GM19455 (cell line): ENCODE measurements around the gene PPARA.

Source experiments
- ATAC-seq: cut with Tn5 transposase; IDR thresholded peaks from one replicate; pipeline ENCODE4 v1.9.1; 2021; ENCODE audit not compliant: unreplicated experiment

Gene PPARA

DNA sequence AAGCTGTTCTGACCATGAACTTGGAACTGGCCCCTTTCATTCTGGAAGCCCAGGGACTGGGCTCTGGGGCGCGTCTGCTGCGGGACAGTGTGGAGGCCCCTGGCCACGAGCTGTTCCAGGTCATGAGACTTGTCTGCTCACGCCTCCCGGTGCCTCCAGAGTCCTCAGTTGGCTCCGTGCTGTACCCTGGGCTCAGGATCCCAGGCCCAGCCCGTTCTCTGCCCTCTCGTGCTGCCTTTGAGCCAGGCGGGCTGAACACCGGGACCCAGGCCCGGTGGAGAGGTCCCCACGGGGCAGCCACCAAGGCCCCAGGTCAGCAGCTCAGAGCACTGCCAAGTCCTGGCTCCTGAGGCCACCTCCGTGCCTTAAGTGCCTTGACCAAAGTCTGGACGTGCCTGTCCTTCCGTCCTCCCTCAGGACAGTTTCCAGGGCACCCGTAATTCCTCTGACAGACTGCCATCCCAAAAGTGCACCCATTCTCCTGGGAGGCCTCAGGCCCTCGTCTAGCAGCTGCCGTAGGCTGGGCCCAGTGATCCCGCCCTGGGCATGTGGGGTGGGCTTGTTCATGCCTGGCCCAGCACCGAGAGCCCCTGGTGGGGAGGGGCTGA is 36.3 kb upstream of the PPARA start:
- no peak for ATAC-seq

DNA sequence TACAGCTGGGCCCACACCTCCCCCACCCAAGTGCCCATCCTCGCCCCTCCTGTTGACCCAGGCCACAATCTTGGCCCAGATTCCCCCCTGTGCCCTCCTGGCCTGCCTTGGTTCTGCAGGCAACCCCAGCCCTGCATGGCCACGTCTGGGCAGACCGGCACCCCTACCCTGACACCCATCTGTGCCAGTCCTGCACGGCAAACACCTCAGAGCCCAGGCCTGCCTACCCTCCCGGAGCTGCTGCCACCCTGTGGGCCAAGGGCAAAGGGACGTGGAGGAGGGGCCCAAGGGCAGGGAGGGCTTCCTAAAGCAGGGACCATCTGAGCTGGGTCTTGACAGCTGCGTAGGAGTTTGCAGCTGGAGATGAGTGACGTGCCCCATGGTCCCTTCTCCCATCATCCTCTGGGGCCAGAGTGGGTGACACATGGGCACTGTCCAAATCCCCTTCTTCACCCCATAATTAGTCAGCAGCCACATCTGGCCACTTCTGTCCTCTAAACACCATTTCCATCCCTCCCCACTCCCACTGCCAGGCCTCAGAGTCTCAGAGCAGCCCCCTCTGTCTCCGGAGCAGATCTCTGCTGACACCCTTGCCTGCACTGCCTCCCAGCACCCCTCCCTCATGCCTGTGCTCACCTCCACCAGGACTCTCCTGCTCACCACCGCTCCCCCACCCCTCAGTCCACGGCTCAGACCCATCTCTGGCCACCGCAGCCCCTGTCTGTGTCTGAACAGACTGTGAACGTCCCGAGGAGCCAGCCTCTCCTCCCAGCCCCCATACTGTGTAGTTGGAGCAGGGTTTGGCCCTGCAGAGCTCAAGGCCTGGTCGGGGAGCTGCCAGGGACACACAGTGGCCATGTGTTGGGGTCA is 35.6 kb upstream of the PPARA start:
- ATAC-seq = no peak

GRCh38 chr22:46115388-46115678 is 35.0 kb upstream of the PPARA start:
- ATAC-seq = no peak

GRCh38 chr22:46115755-46116490 is 34.4 kb upstream of the PPARA start:
- ATAC-seq = no peak

GRCh38 chr22:46116491-46116958 is 33.8 kb upstream of the PPARA start:
- peak; percentile 52 for ATAC-seq

- no peak for ATAC-seq
These were observed 32.8 kb upstream of the PPARA start for GRCh38 chr22:46117206-46118199.

DNA sequence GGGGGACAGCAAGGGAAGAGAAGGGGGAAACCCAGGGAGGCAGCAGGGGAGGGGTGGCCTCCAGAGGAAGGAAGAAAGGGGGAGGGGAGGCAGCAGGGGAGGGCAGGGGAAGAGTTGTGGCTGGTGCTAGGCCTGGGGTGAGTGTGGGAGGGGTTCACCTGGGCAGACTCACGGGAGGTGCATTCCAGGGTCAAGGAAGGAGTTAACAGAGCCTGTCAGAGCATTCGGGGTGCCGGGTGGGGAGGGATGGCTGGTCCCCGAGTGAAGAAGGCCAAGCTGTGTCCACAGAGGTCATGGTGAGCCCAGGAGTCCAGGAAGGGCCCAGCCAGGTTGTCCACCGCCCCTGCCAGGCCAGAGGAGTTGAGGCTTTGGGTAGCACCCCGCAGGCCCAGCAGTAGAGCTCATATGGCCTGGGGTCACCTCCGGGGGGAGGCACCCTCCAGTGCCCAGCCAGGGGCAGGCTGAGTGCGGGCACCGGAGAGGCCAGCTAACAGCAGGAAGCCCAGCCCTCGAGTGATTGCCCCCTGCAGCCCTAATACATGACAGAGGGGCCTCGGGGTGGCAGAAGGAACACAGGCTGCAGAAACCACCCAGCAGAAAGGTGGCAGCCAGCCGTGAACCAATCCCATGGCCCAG is 31.1 kb upstream of the PPARA start:
- ATAC-seq = no peak

GRCh38 chr22:46119729-46120419 is 30.5 kb upstream of the PPARA start:
- ATAC-seq = no peak

DNA sequence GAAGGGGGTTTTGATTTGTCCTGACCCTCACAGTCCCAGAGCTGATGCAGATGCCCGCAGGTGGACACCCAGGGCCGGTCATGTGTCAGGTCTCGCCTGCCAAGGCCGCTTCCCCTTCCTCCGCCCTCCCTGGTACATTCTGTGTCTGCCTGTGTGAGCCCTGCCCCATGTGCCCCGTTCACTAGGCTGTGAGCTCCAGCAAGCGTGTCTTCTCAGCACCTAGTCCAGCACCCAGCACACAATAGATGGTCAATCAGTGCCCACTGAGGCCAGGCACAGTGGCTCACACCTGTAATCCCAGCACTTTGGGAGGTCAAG is 29.9 kb upstream of the PPARA start:
- no peak for ATAC-seq

- ATAC-seq = no peak
These were observed 29.2 kb upstream of the PPARA start for GRCh38 chr22:46121079-46121478.

DNA sequence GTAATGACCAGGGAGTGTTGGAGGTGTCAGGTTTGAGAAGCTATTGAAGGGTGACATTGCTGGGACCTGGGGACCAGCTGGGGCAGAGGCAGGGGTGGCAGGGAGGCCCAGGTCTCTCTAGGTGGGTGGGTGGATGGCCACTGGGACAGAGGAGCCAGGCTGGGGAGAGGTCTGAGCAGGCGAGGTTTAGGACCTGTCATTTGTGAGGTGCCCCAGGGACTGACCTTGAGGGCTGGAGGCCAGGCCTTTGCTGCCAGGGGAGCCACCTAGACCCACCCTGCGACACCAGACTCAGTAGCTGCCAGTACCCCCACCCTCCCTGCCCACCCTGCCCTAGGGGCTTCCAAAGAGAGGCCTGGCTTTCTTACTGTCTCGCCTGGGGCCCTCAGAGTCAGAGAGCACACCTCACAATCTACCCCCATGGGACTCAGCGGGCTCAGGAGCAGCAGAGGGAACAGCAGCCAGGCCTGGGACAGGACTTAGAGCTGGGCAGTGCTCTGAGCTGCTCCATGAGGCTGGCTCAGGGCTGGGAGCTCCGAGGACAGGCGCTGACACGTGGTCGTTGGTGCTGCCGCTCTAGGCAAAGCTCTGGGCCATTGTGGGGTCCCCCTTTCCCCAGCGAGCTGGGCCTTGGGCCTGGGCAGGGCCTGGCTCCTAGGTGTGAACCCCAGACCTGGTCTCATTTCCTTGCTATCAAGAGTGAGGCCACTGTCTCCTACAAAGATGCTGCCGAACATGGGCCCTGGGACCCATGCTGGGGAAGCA is 28.6 kb upstream of the PPARA start:
- no peak for ATAC-seq

GRCh38 chr22:46122511-46122971 is 27.8 kb upstream of the PPARA start:
- ATAC-seq = no peak

GRCh38 chr22:46122980-46123693 is 27.2 kb upstream of the PPARA start:
- ATAC-seq = no peak

- ATAC-seq = no peak
These were observed 26.5 kb upstream of the PPARA start for GRCh38 chr22:46123694-46124382.

DNA sequence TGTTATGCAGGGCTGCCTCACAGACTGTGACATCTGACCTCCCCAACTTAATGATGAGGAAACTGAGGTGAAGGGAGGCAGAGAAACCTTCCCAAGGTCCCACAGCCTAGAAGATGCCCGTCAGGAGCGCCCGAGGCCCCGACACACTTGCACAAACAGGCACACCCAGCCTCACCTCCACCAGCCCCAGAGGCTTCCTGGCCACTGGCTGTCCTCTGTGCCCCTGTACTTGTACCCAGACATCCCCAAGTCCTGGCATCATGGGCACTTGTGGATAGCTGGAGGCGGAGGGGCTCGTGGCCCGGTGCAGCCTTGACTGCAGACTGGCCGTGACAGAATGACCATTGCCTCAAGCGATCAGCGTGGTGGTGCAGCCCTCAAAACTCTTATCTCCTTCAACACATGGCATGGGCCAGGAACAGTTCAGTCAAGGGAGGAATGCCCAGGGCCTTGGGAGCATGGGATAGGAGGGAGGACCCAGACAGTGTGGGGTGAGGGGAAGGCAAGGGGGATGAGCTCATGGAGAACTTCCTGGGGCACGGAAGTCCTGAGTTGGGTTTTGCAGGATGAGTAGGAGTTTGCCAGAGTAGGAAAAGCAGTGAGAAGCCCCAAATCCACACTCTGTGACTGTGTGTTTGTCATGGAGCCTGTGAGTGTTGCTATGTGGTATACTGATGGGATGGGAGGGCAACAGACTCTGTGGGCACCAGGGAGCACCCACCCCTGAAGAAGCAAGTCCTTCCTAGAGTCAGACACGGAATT is 25.8 kb upstream of the PPARA start:
- ATAC-seq = no peak

- ATAC-seq = no peak
These were observed 25.0 kb upstream of the PPARA start for GRCh38 chr22:46125311-46125710.
